OCI-LY1 (cell line): Measurements from ENCODE around the gene ROBO4.

Experiments used
- CTCF ChIP-seq: fragments of 200-600 bp; sonication (generic), shearing (Covaris generic); IDR thresholded peaks from 2 replicates; pipeline ENCODE4 v1.5.1; 2017; ENCODE audit warnings: mild to moderate bottlenecking, antibody characterized with exemption, low read length, moderate library complexity, mixed read lengths
- EZH2 ChIP-seq: fragments of 200-600 bp; sonication (generic), shearing (Covaris generic); IDR thresholded peaks from 2 replicates; pipeline ENCODE4 v1.8.0; 2017; ENCODE audit warnings: borderline replicate concordance, mixed run types, mild to moderate bottlenecking, antibody characterized with exemption, low read length, moderate library complexity, mixed read lengths

GRCh38 chr11:124928942-124929665 lies 31.4 kb upstream of the ROBO4 start:
- TF ChIP-seq CTCF (no peak), EZH2 (no peak)
